Skeletal muscle tissue (tissue), 4 donors: ENCODE data around the gene ZMYM4. TPM values are rescaled to one million over a fixed set of nuclear protein-coding genes. Genes with fewer than 3 reads are reported as not detected.
"Not testable (repeated sequence)": the region's sequence is repeated elsewhere in the genome, so short reads cannot be mapped to it uniquely, and the experiment has no call there.

Experiments used
- H3K27ac ChIP-seq: one replicate; pipeline ENCODE4 v1.7.0; 2013; ENCODE audit warnings: mild to moderate bottlenecking, low read depth, low read length, inconsistent platforms
- H3K27me3 ChIP-seq, 3 donors: one replicate each; pipeline ENCODE4 v1.7.0; 2013; ENCODE audit warnings: low read length in 3 of 3; ENCODE audit not compliant: control insufficient read depth in 3 of 3, insufficient read depth in 3 of 3
- H3K36me3 ChIP-seq, 3 donors: one replicate each; pipeline ENCODE4 v1.7.0; 2013; ENCODE audit warnings: low read length in 3 of 3; ENCODE audit not compliant: control insufficient read depth in 3 of 3, insufficient read depth in 3 of 3
- H3K4me1 ChIP-seq, 3 donors: one replicate each; pipeline ENCODE4 v1.7.0; 2013; ENCODE audit warnings: low read length in 3 of 3, mild to moderate bottlenecking in 3 of 3; ENCODE audit not compliant: control insufficient read depth in 3 of 3, insufficient read depth in 3 of 3
- H3K4me3 ChIP-seq, 3 donors: one replicate each; pipeline ENCODE4 v1.7.0; 2013; ENCODE audit warnings: low read length in 3 of 3
- H3K9ac ChIP-seq, 3 donors: one replicate each; pipeline ENCODE4 v1.7.0; 2013; ENCODE audit warnings: low read length in 3 of 3, mild to moderate bottlenecking in 3 of 3, moderate library complexity in 2 of 3, low read depth in 1 of 3
- H3K9me3 ChIP-seq, 3 donors: one replicate each; pipeline ENCODE4 v1.7.0; 2013; ENCODE audit warnings: low read length in 3 of 3; ENCODE audit not compliant: control insufficient read depth in 3 of 3
- total RNA-seq: library from RNA; depleted of rRNA; stranded (reverse); fragments of >200 nt; gene quantifications from one replicate; pipeline ENCODE4 v1.2.3, GENCODE V29; 2014
- donor health status: Osteomylitis.

Gene ZMYM4
- total RNA-seq, 1 donor from 2014 or later, result 53.2 TPM

DNA sequence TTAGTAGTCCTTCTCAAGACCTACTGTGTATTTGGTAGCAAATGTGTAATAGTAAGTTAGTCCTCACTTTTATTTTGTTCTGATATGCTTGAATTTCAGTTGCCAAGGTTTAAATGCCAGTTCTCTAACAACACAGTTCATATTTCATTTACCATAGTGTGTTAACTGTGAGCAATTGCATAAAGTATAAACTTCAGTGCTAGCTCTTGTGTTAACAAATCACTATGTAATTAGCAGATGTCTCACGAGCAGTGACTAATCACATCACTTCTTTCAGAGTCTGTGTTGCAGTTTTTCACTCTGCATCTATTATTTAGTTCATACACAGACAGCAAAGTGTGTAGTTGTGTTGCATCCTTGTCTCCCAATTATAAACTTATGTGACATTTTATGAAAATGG is 47.8 kb downstream of the ZMYM4 start:
- Histone ChIP-seq H3K4me1 (peaks cover 2 to 14% (median 11%) of the 10 kb centered on the region in 3 donors), H3K4me3 (no peak overlapping the region), H3K27ac (no peak overlapping the region), H3K9ac (no peak overlapping the region), H3K27me3 (no peaks in the 10 kb centered on the region), H3K9me3 (no peaks in the 10 kb centered on the region), H3K36me3 (peaks cover 0 to 2% (median 1%) of the 10 kb centered on the region in 3 donors)

DNA sequence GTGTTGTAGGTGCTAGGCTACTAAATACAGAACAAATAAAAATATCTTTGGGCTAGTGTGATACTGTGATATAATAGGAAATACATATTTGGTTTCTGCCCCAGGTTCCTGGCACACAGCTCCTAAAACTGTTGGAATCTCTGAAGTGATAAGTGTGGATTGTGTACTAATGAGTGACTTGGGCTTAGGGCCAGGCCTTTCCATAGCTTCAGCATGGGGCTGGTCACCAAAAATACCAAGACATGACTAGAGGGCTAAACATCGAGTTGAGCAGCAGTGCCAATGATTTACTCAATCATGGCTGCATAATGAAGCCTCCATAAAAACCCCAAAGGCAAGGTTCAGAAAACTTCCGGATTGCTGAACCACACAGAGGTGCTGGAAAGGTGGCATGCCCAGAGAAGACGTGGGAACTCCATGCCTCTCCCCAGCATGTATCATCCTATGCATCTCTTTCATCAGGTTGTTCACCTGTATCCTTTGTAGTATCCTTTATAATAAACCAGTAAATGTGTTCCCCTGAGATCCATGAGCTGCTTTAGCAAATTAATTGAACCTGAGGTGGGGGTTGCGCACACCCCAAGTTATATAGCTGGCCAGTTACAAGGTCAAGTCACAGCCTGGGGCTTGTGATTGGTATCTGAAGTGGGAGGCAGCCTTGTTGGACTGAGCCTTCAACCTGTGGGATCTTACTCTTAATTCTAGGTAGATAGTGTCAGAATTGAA is 51.6 kb downstream of the ZMYM4 start:
- Histone ChIP-seq H3K36me3 (no peaks in the 10 kb centered on the region), H3K4me1 (peaks cover 2 to 14% (median 13%) of the 10 kb centered on the region in 3 donors), H3K9me3 (no peaks in the 10 kb centered on the region), H3K4me3 (peak overlapping the region in 1 of 3 donors; percentile 42), H3K27me3 (no peaks in the 10 kb centered on the region), H3K27ac (peak overlapping the region; percentile 52), H3K9ac (peak overlapping the region in 1 of 3 donors; percentile 18)

DNA sequence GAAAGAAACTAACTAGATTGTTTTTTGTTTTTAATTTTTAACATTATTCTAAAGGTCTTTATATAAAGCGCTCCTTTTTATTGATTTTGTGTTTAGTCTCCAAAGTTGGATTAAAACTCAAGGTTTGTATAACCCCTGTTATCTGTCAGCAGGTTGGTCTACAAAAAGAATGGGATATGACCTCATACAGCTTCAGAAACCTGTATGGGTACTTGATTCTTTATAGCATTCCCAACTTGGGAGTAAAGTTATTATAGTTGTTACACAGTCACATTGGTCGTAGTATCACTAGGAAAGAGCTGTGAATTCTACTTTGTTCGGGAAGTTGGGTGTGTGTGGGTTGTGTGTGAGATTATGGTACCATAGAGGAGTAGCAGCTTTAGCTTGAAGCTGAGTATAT is 52.4 kb downstream of the ZMYM4 start:
- Histone ChIP-seq H3K36me3 (no peaks in the 10 kb centered on the region), H3K9ac (no peak overlapping the region), H3K27ac (peak overlapping the region; percentile 52), H3K27me3 (no peaks in the 10 kb centered on the region), H3K9me3 (no peaks in the 10 kb centered on the region), H3K4me1 (peaks cover 2 to 14% (median 13%) of the 10 kb centered on the region in 3 donors), H3K4me3 (no peak overlapping the region)

DNA sequence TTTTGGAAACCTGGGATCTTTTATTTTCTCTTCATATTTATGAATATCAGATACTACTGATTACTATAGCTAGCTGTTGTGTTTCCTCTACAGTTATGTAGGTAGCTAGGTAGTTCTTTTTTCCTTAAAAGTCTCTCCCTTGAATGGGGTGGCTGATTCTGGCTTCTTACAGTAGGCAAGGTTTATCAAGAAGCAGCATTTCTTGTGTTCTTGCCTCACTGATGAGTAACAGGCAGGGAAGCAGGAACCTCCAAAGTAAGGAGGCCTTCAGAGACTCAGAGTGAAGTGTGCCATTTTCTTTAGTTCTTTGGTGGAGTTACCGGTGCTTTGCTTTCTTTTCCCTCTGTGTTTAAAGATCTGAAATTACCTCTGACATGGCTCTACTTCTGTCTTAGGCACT is 56.0 kb downstream of the ZMYM4 start:
- no peaks in the 10 kb centered on the region for H3K36me3 ChIP-seq
- peaks cover 2 to 13% (median 8%) of the 10 kb centered on the region in 3 donors for H3K4me1 ChIP-seq
- no peak overlapping the region for H3K27ac ChIP-seq
- no peaks in the 10 kb centered on the region for H3K9me3 ChIP-seq
- no peak overlapping the region for H3K4me3 ChIP-seq
- peak overlapping the region in 2 of 3 donors; percentile 23 to 35 for H3K9ac ChIP-seq
- H3K27me3 ChIP-seq, result no peaks in the 10 kb centered on the region

DNA sequence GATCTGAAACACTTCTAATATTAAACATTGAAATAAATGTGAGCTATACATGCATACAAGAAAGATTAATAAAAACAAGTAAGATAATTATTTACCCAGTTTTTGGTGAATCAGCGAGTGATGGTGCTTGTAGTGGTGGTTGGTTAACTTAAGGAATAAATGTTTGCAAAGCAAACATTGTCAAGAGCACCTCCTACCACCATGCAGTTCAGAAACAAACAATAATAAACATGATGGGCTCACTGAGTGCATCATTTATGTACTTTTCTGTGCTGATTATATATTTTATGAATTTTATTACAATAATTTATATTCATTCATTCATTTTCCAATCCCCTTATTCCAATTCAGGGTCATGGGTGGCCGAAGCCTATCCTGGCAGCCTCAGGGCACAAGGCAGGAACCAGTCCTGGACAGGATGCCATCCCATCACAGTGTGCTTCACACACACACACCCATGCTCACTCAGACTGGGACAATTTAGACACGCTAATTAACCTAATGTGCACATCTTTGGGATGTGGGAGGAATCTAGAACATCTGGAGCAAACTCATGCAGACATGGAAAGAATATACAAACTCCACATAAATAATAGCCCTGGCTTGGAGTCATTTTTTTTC is 57.8 kb downstream of the ZMYM4 start:
- no peak overlapping the region for H3K9ac ChIP-seq
- no peak overlapping the region for H3K27ac ChIP-seq
- no peaks in the 10 kb centered on the region for H3K9me3 ChIP-seq
- H3K4me1 ChIP-seq, result peaks cover 0 to 2% (median 0%) of the 10 kb centered on the region in 3 donors
- H3K4me3 ChIP-seq, result no peak overlapping the region
- H3K36me3 ChIP-seq, result no peaks in the 10 kb centered on the region
- H3K27me3 ChIP-seq, result no peaks in the 10 kb centered on the region

DNA sequence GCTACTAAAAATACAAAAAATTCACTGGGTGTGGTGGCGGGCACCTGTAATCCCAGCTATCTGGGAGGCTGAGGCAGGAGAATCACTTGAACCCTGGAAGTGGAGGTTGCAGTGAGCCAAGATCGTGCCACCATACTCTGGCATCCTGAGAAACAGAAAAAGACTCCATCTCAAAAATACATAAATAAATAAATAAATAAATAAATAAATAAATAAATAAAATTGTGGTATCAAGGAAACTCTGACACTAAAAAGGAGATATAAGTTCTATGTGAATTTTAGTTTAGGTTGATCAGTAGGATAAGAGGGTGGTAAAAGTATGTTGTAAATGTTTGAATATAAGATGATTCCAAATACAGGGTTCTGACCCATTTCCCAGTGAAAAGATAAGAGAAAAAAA is 63.1 kb downstream of the ZMYM4 start:
- not testable (repeated sequence) for H3K4me1 ChIP-seq, H3K27ac ChIP-seq, H3K36me3 ChIP-seq, H3K4me3 ChIP-seq, H3K9me3 ChIP-seq, H3K27me3 ChIP-seq, H3K9ac ChIP-seq

DNA sequence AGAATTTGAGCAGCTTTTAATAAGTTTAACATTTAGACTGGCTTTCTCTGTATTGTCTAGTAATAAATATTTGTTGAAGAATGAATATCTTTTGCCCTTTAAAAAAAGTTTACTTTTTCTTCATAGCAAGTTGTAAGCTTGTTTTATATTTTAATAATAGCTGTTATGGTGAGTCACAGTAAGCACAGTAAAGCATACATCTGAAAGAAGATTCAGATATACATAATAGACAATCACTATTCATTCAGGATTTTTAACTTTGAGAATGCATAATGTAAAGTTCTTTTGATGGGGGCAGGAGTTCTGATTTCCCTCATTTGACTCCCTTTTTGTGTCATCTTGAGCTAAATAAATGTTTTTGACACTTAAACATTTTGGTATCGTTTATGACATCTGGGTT is 66.0 kb downstream of the ZMYM4 start:
- H3K27me3 ChIP-seq, result no peaks in the 10 kb centered on the region
- no peaks in the 10 kb centered on the region for H3K9me3 ChIP-seq
- H3K4me3 ChIP-seq, result no peak overlapping the region
- H3K4me1 ChIP-seq, result no peaks in the 10 kb centered on the region
- H3K36me3 ChIP-seq, result no peaks in the 10 kb centered on the region
- H3K27ac ChIP-seq, result no peak overlapping the region
- no peak overlapping the region for H3K9ac ChIP-seq

DNA sequence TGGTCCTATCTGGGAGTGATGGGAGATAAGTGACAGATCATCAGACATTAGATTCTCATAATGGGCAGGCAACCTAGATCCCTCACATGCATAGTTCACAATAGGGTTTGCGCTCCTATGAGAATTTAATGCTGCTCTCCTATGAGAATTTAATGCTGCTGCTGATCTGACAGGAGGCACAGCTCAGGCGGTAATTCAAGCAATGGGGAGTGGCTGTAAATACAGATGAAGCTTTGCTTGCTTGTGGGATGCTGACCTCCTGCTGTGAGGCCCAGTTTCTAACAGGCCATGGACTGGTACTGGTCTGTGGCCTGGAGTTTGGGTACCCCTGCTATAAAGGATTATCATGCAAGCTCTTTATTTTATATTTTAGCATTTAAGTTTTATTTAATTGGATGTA is 72.0 kb downstream of the ZMYM4 start:
- no peaks in the 10 kb centered on the region for H3K9me3 ChIP-seq
- no peaks in the 10 kb centered on the region for H3K4me1 ChIP-seq

DNA sequence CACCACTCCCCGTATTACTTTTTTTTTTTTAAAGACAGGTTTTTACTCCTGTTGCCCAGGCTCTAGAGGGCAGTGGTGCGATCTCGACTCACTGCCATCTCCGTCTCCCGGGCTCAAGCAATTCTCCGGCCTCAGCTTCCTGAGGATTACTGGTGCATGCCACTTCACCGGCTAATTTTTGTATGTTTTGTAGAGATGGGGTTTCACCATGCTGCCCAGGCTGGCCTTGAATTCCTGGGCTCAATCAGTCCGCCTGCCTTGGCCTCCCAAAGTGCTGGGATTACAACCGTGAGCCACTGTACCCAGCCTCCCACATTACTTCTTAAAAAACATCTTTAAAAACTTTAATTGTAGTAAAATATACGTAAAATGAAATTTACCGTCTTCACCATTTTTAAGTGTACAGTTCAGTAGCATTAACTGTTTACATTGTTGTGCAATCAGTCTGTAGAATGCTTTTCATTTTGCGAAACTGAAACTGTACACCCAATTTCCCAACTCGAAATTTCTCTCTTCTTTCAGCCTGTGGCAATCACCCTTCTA is 77.0 kb downstream of the ZMYM4 start:
- Histone ChIP-seq H3K9me3 (no peaks in the 10 kb centered on the region), H3K9ac (no peak overlapping the region), H3K4me3 (peak overlapping the region in 1 of 3 donors; percentile 8), H3K4me1 (peaks cover 0 to 8% (median 0%) of the 10 kb centered on the region in 3 donors), H3K27ac (no peak overlapping the region), H3K27me3 (no peaks in the 10 kb centered on the region), H3K36me3 (no peaks in the 10 kb centered on the region)

More for the DNA sequence above, 72.0 kb downstream of the ZMYM4 start:
- Histone ChIP-seq H3K4me3 (no peak overlapping the region), H3K27ac (no peak overlapping the region), H3K9ac (no peak overlapping the region), H3K36me3 (no peaks in the 10 kb centered on the region), H3K27me3 (no peaks in the 10 kb centered on the region)

DNA sequence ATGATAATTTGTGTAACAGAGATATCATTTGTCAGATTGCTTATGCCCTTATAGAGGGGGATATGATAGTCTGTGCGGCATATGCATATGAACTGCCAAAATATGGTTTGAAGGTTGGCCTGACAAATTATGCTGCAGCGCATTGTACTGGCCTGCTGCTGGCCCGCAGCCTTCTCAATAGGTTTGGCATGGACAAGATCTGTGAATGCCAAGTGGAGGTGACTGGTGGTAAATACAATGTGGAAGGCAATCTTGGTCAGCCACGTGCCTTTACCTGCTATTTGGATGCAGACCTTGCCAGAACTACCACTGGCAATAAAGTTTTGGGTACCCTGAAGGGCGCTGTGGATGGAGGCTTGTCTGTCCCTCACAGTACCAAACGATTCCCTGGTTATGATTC is 82.4 kb downstream of the ZMYM4 start:
- H3K27me3 ChIP-seq, result no peaks in the 10 kb centered on the region
- H3K36me3 ChIP-seq, result no peaks in the 10 kb centered on the region
- H3K9me3 ChIP-seq, result no peaks in the 10 kb centered on the region
- H3K9ac ChIP-seq, result no peak overlapping the region
- no peak overlapping the region for H3K27ac ChIP-seq
- peaks cover 0 to 9% (median 3%) of the 10 kb centered on the region in 3 donors for H3K4me1 ChIP-seq
- no peak overlapping the region for H3K4me3 ChIP-seq
